C4-2B (cell line): ENCODE data around the gene RNF11.

ENCODE experiments used
- ZFX ChIP-seq: fragments of 450-650 bp; IDR thresholded peaks from 2 replicates; pipeline ENCODE4 v1.6.1; 2017
- TF ChIP-seq, protein P1 (sequence below): fragments of 450-650 bp; conservative IDR thresholded peaks from 2 replicates; pipeline ENCODE4 v1.5.1; 2017; ENCODE audit warnings: mild to moderate bottlenecking

DNA sequence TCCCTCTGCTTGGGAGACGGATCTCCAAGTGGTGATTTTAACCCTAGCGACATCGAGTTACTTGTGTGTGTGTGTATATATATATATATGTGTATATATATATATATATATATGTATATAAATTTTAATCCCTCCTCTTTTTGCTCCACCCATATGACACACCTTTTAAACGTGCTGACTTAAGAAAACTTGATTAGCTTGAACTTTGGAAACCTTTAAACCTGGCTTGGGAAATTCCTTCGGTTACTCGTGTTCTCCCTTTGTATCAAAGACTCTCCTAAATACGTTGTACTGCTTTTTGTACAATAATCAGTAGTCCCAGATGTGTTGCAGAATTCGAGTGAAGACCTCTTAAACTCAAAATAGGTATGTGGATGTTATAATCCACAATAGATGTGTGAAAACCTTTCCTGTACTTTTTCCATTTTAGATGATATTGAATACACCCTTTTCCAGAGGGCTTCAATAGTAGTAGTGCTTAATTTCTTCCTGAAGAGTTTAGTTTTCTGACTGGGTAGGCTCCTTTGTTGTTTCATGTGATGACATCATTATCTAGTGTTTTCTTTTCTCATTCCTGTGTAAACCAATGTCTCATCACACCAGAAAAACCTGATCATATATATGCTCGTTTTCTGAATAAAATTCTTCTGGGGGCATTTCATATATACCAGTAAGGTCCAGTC lies 1.4 kb downstream of the RNF11 start:
- TF ChIP-seq, protein P1, sequence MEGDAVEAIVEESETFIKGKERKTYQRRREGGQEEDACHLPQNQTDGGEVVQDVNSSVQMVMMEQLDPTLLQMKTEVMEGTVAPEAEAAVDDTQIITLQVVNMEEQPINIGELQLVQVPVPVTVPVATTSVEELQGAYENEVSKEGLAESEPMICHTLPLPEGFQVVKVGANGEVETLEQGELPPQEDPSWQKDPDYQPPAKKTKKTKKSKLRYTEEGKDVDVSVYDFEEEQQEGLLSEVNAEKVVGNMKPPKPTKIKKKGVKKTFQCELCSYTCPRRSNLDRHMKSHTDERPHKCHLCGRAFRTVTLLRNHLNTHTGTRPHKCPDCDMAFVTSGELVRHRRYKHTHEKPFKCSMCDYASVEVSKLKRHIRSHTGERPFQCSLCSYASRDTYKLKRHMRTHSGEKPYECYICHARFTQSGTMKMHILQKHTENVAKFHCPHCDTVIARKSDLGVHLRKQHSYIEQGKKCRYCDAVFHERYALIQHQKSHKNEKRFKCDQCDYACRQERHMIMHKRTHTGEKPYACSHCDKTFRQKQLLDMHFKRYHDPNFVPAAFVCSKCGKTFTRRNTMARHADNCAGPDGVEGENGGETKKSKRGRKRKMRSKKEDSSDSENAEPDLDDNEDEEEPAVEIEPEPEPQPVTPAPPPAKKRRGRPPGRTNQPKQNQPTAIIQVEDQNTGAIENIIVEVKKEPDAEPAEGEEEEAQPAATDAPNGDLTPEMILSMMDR = no peak
- no peak for TF ChIP-seq ZFX
